ENCODE data around the gene SMYD3. TPM values are rescaled to one million over a fixed set of nuclear protein-coding genes. Genes with fewer than 3 reads are reported as not detected.

SMYD3 gene
- total RNA-seq, 4 donors from 2014 or later: 11.6 to 26.9 (median 18.3) TPM

GRCh38 chr1:245774196-245774595 is 732.9 kb downstream of the SMYD3 start:
- H3K27ac ChIP-seq: no peak overlapping the region
- ATAC-seq: no peak
- H3K9me3 ChIP-seq: no peaks in the 10 kb centered on the region
- H3K27me3 ChIP-seq: no peaks in the 10 kb centered on the region
- WGBS, 2 donors (ENCODE audit: low coverage in 1 of 2): 80% methylated on average over 2 of the region's 2 CpGs; no CpG with 5 or more reads in 1 of the 2 donors
- peaks cover 0 to 22% (median 0%) of the 10 kb centered on the region in 3 donors for H3K4me1 ChIP-seq
- no peak overlapping the region for H3K4me3 ChIP-seq
- no peak for TF ChIP-seq EP300 (IDR thresholded peaks at IDR 0.05)
- no peak for TF ChIP-seq POLR2A (IDR thresholded peaks at IDR 0.05)
- no peak for TF ChIP-seq CTCF (IDR thresholded peaks at IDR 0.05)
- no peak for TF ChIP-seq POLR2AphosphoS5 (IDR thresholded peaks at IDR 0.05)
- no peaks in the 10 kb centered on the region for H3K36me3 ChIP-seq

- WGBS, 2 donors (ENCODE audit: low coverage in 1 of 2): 86 to 95% methylated on average over 2 to 3 of the region's 3 CpGs
- Histone ChIP-seq H3K4me1 (peaks cover 0 to 22% (median 0%) of the 10 kb centered on the region in 3 donors), H3K27ac (no peak overlapping the region), H3K36me3 (no peaks in the 10 kb centered on the region), H3K9me3 (no peaks in the 10 kb centered on the region), H3K4me3 (no peak overlapping the region), H3K27me3 (no peaks in the 10 kb centered on the region)
- TF ChIP-seq POLR2A (IDR thresholded peaks at IDR 0.05): no peak
- TF ChIP-seq CTCF (IDR thresholded peaks at IDR 0.05): no peak
- no peak for TF ChIP-seq EP300 (IDR thresholded peaks at IDR 0.05)
- TF ChIP-seq POLR2AphosphoS5 (IDR thresholded peaks at IDR 0.05): no peak
- no peak for ATAC-seq
Observed at GRCh38 chr1:245773344-245773743, 733.7 kb downstream of the SMYD3 start.

- no peaks in the 10 kb centered on the region for H3K27me3 ChIP-seq
- peaks cover 0 to 22% (median 0%) of the 10 kb centered on the region in 3 donors for H3K4me1 ChIP-seq
- no peaks in the 10 kb centered on the region for H3K36me3 ChIP-seq
- 87% methylated on average over 1 of the region's 1 CpG; no CpG with 5 or more reads in 1 of the 2 donors for WGBS, 2 donors (ENCODE audit: low coverage in 1 of 2)
- H3K9me3 ChIP-seq: no peaks in the 10 kb centered on the region
- TF ChIP-seq CTCF (IDR thresholded peaks at IDR 0.05) (no peak), POLR2A (IDR thresholded peaks at IDR 0.05) (no peak), EP300 (IDR thresholded peaks at IDR 0.05) (no peak), POLR2AphosphoS5 (IDR thresholded peaks at IDR 0.05) (no peak)
- H3K27ac ChIP-seq: no peak overlapping the region
- no peak for ATAC-seq
- no peak overlapping the region for H3K4me3 ChIP-seq
Observed at GRCh38 chr1:245772739-245773138, 734.3 kb downstream of the SMYD3 start.

- WGBS, 2 donors (ENCODE audit: low coverage in 1 of 2): 71 to 88% methylated on average over 1 of the region's 1 CpG
- Histone ChIP-seq H3K9me3 (no peaks in the 10 kb centered on the region), H3K36me3 (no peaks in the 10 kb centered on the region), H3K4me3 (no peak overlapping the region), H3K27me3 (no peaks in the 10 kb centered on the region), H3K4me1 (peaks cover 0 to 22% (median 0%) of the 10 kb centered on the region in 3 donors), H3K27ac (peak overlapping the region in 1 of 4 donors; percentile 21)
- ATAC-seq: no peak
- TF ChIP-seq POLR2A (IDR thresholded peaks at IDR 0.05) (no peak), POLR2AphosphoS5 (IDR thresholded peaks at IDR 0.05) (no peak), CTCF (IDR thresholded peaks at IDR 0.05) (no peak), EP300 (IDR thresholded peaks at IDR 0.05) (no peak)
Observed at GRCh38 chr1:245772325-245772724, 734.8 kb downstream of the SMYD3 start.

- Histone ChIP-seq H3K27ac (peak overlapping the region in 1 of 4 donors; percentile 21), H3K9me3 (no peaks in the 10 kb centered on the region), H3K4me1 (peaks cover 0 to 22% (median 0%) of the 10 kb centered on the region in 3 donors), H3K4me3 (no peak overlapping the region), H3K36me3 (peaks cover 0 to 5% of the 10 kb centered on the region in 2 donors), H3K27me3 (no peaks in the 10 kb centered on the region)
- 41 to 46% methylated on average over 4 to 5 of the region's 5 CpGs for WGBS, 2 donors (ENCODE audit: low coverage in 1 of 2)
- ATAC-seq: no peak
- peak; percentile 46 for TF ChIP-seq POLR2AphosphoS5 (IDR thresholded peaks at IDR 0.05)
- TF ChIP-seq CTCF (IDR thresholded peaks at IDR 0.05): no peak
Observed at GRCh38 chr1:245771511-245772281, 735.4 kb downstream of the SMYD3 start.

Data from gastroesophageal sphincter (tissue), 4 donors.